Ishikawa (cell line): ENCODE measurements around the gene PRLH.

Experiments used
- CEBPB ChIP-seq: IDR thresholded peaks from 2 replicates; pipeline ENCODE4 v1.6.1; 2012
- CREB1 ChIP-seq: IDR thresholded peaks from 2 replicates; pipeline ENCODE4 v1.6.1; 2012; ENCODE audit warnings: low read depth
- EGR1 ChIP-seq: IDR thresholded peaks from 2 replicates; pipeline ENCODE4 v1.6.1; 2012
- EP300 ChIP-seq: IDR thresholded peaks from 2 replicates; pipeline ENCODE4 v1.6.1; 2012; ENCODE audit warnings: borderline replicate concordance
- FOXM1 ChIP-seq: IDR thresholded peaks from 2 replicates; pipeline ENCODE4 v1.6.1; 2012; ENCODE audit warnings: low read depth, borderline replicate concordance
- MAX ChIP-seq: IDR thresholded peaks from 2 replicates; pipeline ENCODE4 v1.6.1; 2012
- NFIC ChIP-seq: IDR thresholded peaks from 2 replicates; pipeline ENCODE4 v1.6.1; 2012
- RAD21 ChIP-seq: IDR thresholded peaks from 2 replicates; pipeline ENCODE4 v1.6.1; 2012; ENCODE audit warnings: low read depth
- REST ChIP-seq: IDR thresholded peaks from 2 replicates; pipeline ENCODE4 v1.6.1; 2012; ENCODE audit warnings: low read depth, mild to moderate bottlenecking
- TAF1 ChIP-seq: IDR thresholded peaks from 2 replicates; pipeline ENCODE4 v1.6.1; 2012; ENCODE audit warnings: low read depth, mild to moderate bottlenecking
- TCF12 ChIP-seq: IDR thresholded peaks from 2 replicates; pipeline ENCODE4 v1.6.1; 2012; ENCODE audit warnings: low read depth
- TEAD4 ChIP-seq: IDR thresholded peaks from 2 replicates; pipeline ENCODE4 v1.6.1; 2012
- USF1 ChIP-seq: IDR thresholded peaks from 2 replicates; pipeline ENCODE4 v1.6.1; 2012
- YY1 ChIP-seq: IDR thresholded peaks from 2 replicates; pipeline ENCODE4 v1.6.1; 2012; ENCODE audit warnings: low read depth
- ZBTB7A ChIP-seq: IDR thresholded peaks from 2 replicates; pipeline ENCODE4 v1.6.1; 2012; ENCODE audit warnings: low read depth

The PRLH gene

GRCh38 chr2:237533668-237534161, 32.7 kb upstream of the PRLH start:
- TF ChIP-seq ZBTB7A (no peak), EGR1 (no peak), RAD21 (no peak), FOXM1 (no peak), TEAD4 (no peak), NFIC (no peak), TAF1 (no peak), EP300 (no peak), CEBPB (no peak), YY1 (no peak), USF1 (no peak), MAX (no peak), CREB1 (no peak), REST (no peak), TCF12 (no peak)

- TF ChIP-seq CREB1 (no peak), YY1 (no peak), ZBTB7A (no peak), FOXM1 (no peak), MAX (no peak), CEBPB (no peak), USF1 (no peak), TEAD4 (no peak), TCF12 (no peak), TAF1 (no peak), REST (no peak), EP300 (no peak)
These were observed 32.0 kb upstream of the PRLH start for GRCh38 chr2:237534380-237534779.

GRCh38 chr2:237535385-237536082, 30.8 kb upstream of the PRLH start:
- TF ChIP-seq USF1 (no peak), EP300 (no peak), YY1 (no peak), EGR1 (no peak), TEAD4 (no peak), TCF12 (no peak), MAX (no peak), TAF1 (no peak), FOXM1 (no peak), ZBTB7A (no peak), NFIC (no peak), CREB1 (no peak)

- TF ChIP-seq EGR1 = no peak
These were observed 30.3 kb upstream of the PRLH start for GRCh38 chr2:237536083-237536415.

GRCh38 chr2:237536617-237537016, 29.8 kb upstream of the PRLH start:
- TF ChIP-seq NFIC (no peak), FOXM1 (no peak), TAF1 (no peak), REST (no peak), EGR1 (no peak), YY1 (no peak), CEBPB (no peak), USF1 (no peak), TEAD4 (no peak), RAD21 (no peak), CREB1 (no peak), MAX (no peak), EP300 (no peak), TCF12 (no peak), ZBTB7A (no peak)
